Neural cell (in vitro differentiated cells): ENCODE results near the gene PAXIP1. TPM values are rescaled to one million over a fixed set of nuclear protein-coding genes. Genes with fewer than 3 reads are reported as not detected.

ENCODE experiments used
- H2AFZ ChIP-seq: fragments of 200-600, 300-800 bp; sonication (generic), shearing (Covaris generic); 2 replicates; pipeline ENCODE4 v1.6.0; 2014; ENCODE audit warnings: low read depth, mild to moderate bottlenecking, antibody characterized with exemption, low read length, moderate library complexity
- H3F3A ChIP-seq: fragments of 200-600 bp; shearing (Covaris generic); 2 replicates; pipeline ENCODE4 v1.6.1; 2016; ENCODE audit warnings: mild to moderate bottlenecking, moderate library complexity, mixed read lengths, antibody characterized with exemption, low read length; ENCODE audit not compliant: insufficient read depth, poor library complexity, severe bottlenecking
- H3K27ac ChIP-seq: fragments of 200-600, 300-800 bp; sonication (generic), shearing (Covaris generic); 2 replicates; pipeline ENCODE4 v1.5.1; 2014; ENCODE audit warnings: mild to moderate bottlenecking, low read length, moderate library complexity
- H3K27me3 ChIP-seq: fragments of 300-800, 200-600 bp; sonication (generic), shearing (Covaris generic); 2 replicates; pipeline ENCODE4 v1.6.0; 2014; ENCODE audit warnings: mild to moderate bottlenecking, low read depth, low read length, moderate library complexity; ENCODE audit not compliant: insufficient read depth
- H3K36me3 ChIP-seq: fragments of 300-800, 200-600 bp; sonication (generic), shearing (Covaris generic); 2 replicates; pipeline ENCODE4 v1.5.1; 2014; ENCODE audit warnings: mild to moderate bottlenecking, antibody characterized with exemption, low read length, moderate library complexity; ENCODE audit not compliant: insufficient read depth
- H3K4me2 ChIP-seq: fragments of 300-800, 200-600 bp; sonication (generic), shearing (Covaris generic); 2 replicates; pipeline ENCODE4 v1.6.0; 2014; ENCODE audit warnings: mild to moderate bottlenecking, low read length
- H3K4me3 ChIP-seq: fragments of 300-800, 200-600 bp; sonication (generic), shearing (Covaris generic); 2 replicates; pipeline ENCODE4 v1.5.1; 2014; ENCODE audit warnings: mild to moderate bottlenecking, low read length, moderate library complexity
- H3K79me2 ChIP-seq: fragments of 200-600 bp; shearing (Covaris generic); replicated peaks from 2 replicates; pipeline ENCODE4 v1.6.0; 2014; ENCODE audit warnings: mild to moderate bottlenecking, low read length, moderate library complexity; ENCODE audit not compliant: insufficient read depth
- H3K9ac ChIP-seq: fragments of 300-800, 200-600 bp; sonication (generic), shearing (Covaris generic); 2 replicates; pipeline ENCODE4 v1.6.1; 2016; ENCODE audit warnings: mild to moderate bottlenecking, low read length, mixed read lengths
- H3K9me2 ChIP-seq: fragments of 200-600 bp; shearing (Covaris generic); 2 replicates; pipeline ENCODE4 v1.6.1; 2016; ENCODE audit warnings: mild to moderate bottlenecking, low read length, mixed read lengths; ENCODE audit not compliant: insufficient read depth
- H3K9me3 ChIP-seq: fragments of 200-600, 300-800 bp; sonication (generic), shearing (Covaris generic); 2 replicates; pipeline ENCODE4 v1.6.1; 2016; ENCODE audit warnings: mild to moderate bottlenecking, mixed run types, low read length, moderate library complexity, mixed read lengths
- H4K20me1 ChIP-seq: fragments of 200-600 bp; shearing (Covaris generic); 2 replicates; pipeline ENCODE4 v1.6.1; 2016; ENCODE audit warnings: mild to moderate bottlenecking, mixed run types; ENCODE audit not compliant: insufficient read depth
- CTCF ChIP-seq: fragments of 450-650 bp; IDR thresholded peaks from 2 replicates; pipeline ENCODE4 v1.5.1; 2014; ENCODE audit warnings: antibody characterized with exemption, mild to moderate bottlenecking, moderate library complexity; ENCODE audit not compliant: poor library complexity, severe bottlenecking
- EP300 ChIP-seq: fragments of 450-650 bp; conservative IDR thresholded peaks from 2 replicates; pipeline ENCODE4 v1.6.1; 2014; ENCODE audit warnings: antibody characterized with exemption, mild to moderate bottlenecking, moderate library complexity; ENCODE audit not compliant: poor library complexity, severe bottlenecking
- EZH2 ChIP-seq: fragments of 200-600, 300-800 bp; shearing (Covaris generic), sonication (generic); IDR thresholded peaks from 2 replicates; pipeline ENCODE4 v1.6.1; 2014; ENCODE audit warnings: antibody characterized with exemption, low read length, borderline replicate concordance, mild to moderate bottlenecking; ENCODE audit not compliant: insufficient read depth, poor library complexity, severe bottlenecking
- MXI1 ChIP-seq: fragments of 450-650 bp; conservative IDR thresholded peaks from 2 replicates; pipeline ENCODE4 v1.6.1; 2014; ENCODE audit warnings: antibody characterized with exemption, mild to moderate bottlenecking; ENCODE audit not compliant: poor library complexity, severe bottlenecking
- POLR2AphosphoS5 ChIP-seq: IDR thresholded peaks from 2 replicates; pipeline ENCODE4 v1.6.1; 2012
- RAD21 ChIP-seq: fragments of 450-650 bp; conservative IDR thresholded peaks from 2 replicates; pipeline ENCODE4 v1.6.1; 2014; ENCODE audit warnings: antibody characterized with exemption, mild to moderate bottlenecking, moderate library complexity
- REST ChIP-seq: IDR thresholded peaks from 2 replicates; pipeline ENCODE4 v1.6.1; 2012; ENCODE audit warnings: borderline replicate concordance
- SMC3 ChIP-seq: fragments of 450-650 bp; conservative IDR thresholded peaks from 2 replicates; pipeline ENCODE4 v1.6.1; 2014; ENCODE audit warnings: antibody characterized with exemption, mild to moderate bottlenecking, moderate library complexity; ENCODE audit not compliant: poor library complexity
- TAF1 ChIP-seq: IDR thresholded peaks from 2 replicates; pipeline ENCODE4 v1.6.1; 2012; ENCODE audit warnings: low read depth
- polyA plus RNA-seq: library from polyadenylated mRNA; depleted of rRNA; stranded (reverse); fragments of >200 nt; gene quantifications from 2 replicates; pipeline ENCODE4 v1.2.3, GENCODE V29; 2014

Gene PAXIP1
- polyA plus RNA-seq, 1 donor from 2014 or later, result 14.4 TPM

GRCh38 chr7:154896076-154896475, 106.8 kb downstream of the PAXIP1 start:
- H3K27ac ChIP-seq, result no peak overlapping the region
- no peak overlapping the region for H3K4me3 ChIP-seq
- no peak overlapping the region for H3K4me2 ChIP-seq
- H3K9ac ChIP-seq, result no peak overlapping the region
- no peak overlapping the region for H2AFZ ChIP-seq
- H4K20me1 ChIP-seq, result no peaks in the 10 kb centered on the region
- no peaks in the 10 kb centered on the region for H3K9me3 ChIP-seq
- no peaks in the 10 kb centered on the region for H3F3A ChIP-seq
- no peaks in the 10 kb centered on the region for H3K9me2 ChIP-seq
- no peaks in the 10 kb centered on the region for H3K36me3 ChIP-seq
- no peaks in the 10 kb centered on the region for H3K79me2 ChIP-seq
- TF ChIP-seq EZH2, result no peak
- no peak for TF ChIP-seq MXI1
- no peak for TF ChIP-seq SMC3
- no peak for TF ChIP-seq CTCF
- TF ChIP-seq TAF1, result no peak
- no peak for TF ChIP-seq RAD21
- TF ChIP-seq EP300, result no peak
- no peak for TF ChIP-seq REST
- no peak for TF ChIP-seq POLR2AphosphoS5
- H3K27me3 ChIP-seq, result no peaks in the 10 kb centered on the region

Other genes with a start within 250 kb of the PAXIP1 start
- 0.14 TPM in 2 replicates for gene HTR5A, start 67.2 kb upstream of the PAXIP1 start, polyA plus RNA-seq